Fibroblast of lung (primary cell): ENCODE measurements around the gene KCNJ14. TPM values are rescaled to one million over a fixed set of nuclear protein-coding genes. Genes with fewer than 3 reads are reported as not detected.

ENCODE experiments used
- DNase-seq, 2 donors: peaks; one replicate each; pipeline versions ENCODE4 v3.0.0 to v3.0.0-alpha.2; 2010; ENCODE audit warnings: low read depth in 2 of 2
- H2AFZ ChIP-seq: 2 replicates; pipeline ENCODE4 v1.5.1; 2012; ENCODE audit warnings: low read length, control low read depth, inconsistent platforms
- H3K27ac ChIP-seq: 2 replicates; pipeline ENCODE4 v1.5.1; 2011; ENCODE audit warnings: low read length, control low read depth; ENCODE audit not compliant: insufficient read depth
- H3K27me3 ChIP-seq: 2 replicates; pipeline ENCODE4 v1.5.1; 2011; ENCODE audit warnings: mild to moderate bottlenecking, low read length; ENCODE audit not compliant: control insufficient read depth, insufficient read depth
- H3K36me3 ChIP-seq: 2 replicates; pipeline ENCODE4 v1.5.1; 2011; ENCODE audit warnings: low read length; ENCODE audit not compliant: control insufficient read depth, insufficient read depth
- H3K4me1 ChIP-seq: 2 replicates; pipeline ENCODE4 v1.5.1; 2011; ENCODE audit warnings: low read length; ENCODE audit not compliant: control insufficient read depth, insufficient read depth; ENCODE audit errors: extremely low read depth
- H3K4me2 ChIP-seq: 2 replicates; pipeline ENCODE4 v1.5.1; 2011; ENCODE audit warnings: low read length, control low read depth; ENCODE audit not compliant: insufficient read depth; ENCODE audit errors: extremely low read depth
- H3K4me3 ChIP-seq, 4 experiments: fragments of 200-600 bp in 1 of 4; sonication (generic) in 1 of 4; replicated peaks in 1 of 4; 2 replicates each; pipeline ENCODE4 v1.5.1; 2011 to 2016; ENCODE audit warnings: low read length in 4 of 4, low read depth in 3 of 4, mild to moderate bottlenecking in 3 of 4, control low read depth in 2 of 4, inconsistent platforms in 1 of 4, mixed read lengths in 1 of 4; ENCODE audit not compliant: insufficient read depth in 1 of 4; ENCODE audit errors: control extremely low read depth in 1 of 4
- H3K79me2 ChIP-seq: 2 replicates; pipeline ENCODE4 v1.5.1; 2012; ENCODE audit warnings: mild to moderate bottlenecking, low read length, inconsistent platforms; ENCODE audit not compliant: control insufficient read depth, insufficient read depth
- H3K9ac ChIP-seq: 2 replicates; pipeline ENCODE4 v1.5.1; 2011; ENCODE audit warnings: mild to moderate bottlenecking, low read length, control low read depth; ENCODE audit not compliant: insufficient read depth
- H3K9me3 ChIP-seq: 2 replicates; pipeline ENCODE4 v1.5.1; 2012; ENCODE audit warnings: low read depth, low read length; ENCODE audit not compliant: control insufficient read depth, insufficient read depth
- H4K20me1 ChIP-seq: 2 replicates; pipeline ENCODE4 v1.5.1; 2011; ENCODE audit warnings: low read length; ENCODE audit not compliant: control insufficient read depth, insufficient read depth; ENCODE audit errors: extremely low read depth
- EZH2 ChIP-seq: IDR thresholded peaks from 2 replicates; pipeline ENCODE4 v1.5.1; 2012; ENCODE audit warnings: low read length, control low read depth, mild to moderate bottlenecking; ENCODE audit errors: missing control alignments
- polyA plus RNA-seq, 2 donors: library from polyadenylated mRNA; depleted of rRNA in 1 of 2; stranded (reverse) in 1 of 2; unstranded in 1 of 2; fragments of >200 nt; gene quantifications; 2 replicates each; pipeline ENCODE4 v1.2.1, GENCODE V29; 2011 to 2012; ENCODE audit warnings: missing spikeins in 1 of 2
- total RNA-seq: library from RNA; depleted of rRNA; stranded (reverse); fragments of >200 nt; gene quantifications from 2 replicates; pipeline ENCODE4 v1.2.1, GENCODE V29; 2014
- TF ChIP-seq, protein P1 (sequence below), 2 donors: IDR thresholded peaks in 1 of 2; conservative IDR thresholded peaks in 1 of 2; 1 replicate in 1 of 2; 2 replicates in 1 of 2; pipeline ENCODE4 v1.5.1; 2011 to 2012; ENCODE audit warnings: low read length in 2 of 2, control low read depth in 1 of 2, inconsistent platforms in 1 of 2, low read depth in 1 of 2, mild to moderate bottlenecking in 1 of 2

The KCNJ14 gene
- total and polyA plus RNA-seq, 2 donors (not counting 1 experiment from before 2014, with no cell fraction given): 0.15 to 0.50 TPM

DNA sequence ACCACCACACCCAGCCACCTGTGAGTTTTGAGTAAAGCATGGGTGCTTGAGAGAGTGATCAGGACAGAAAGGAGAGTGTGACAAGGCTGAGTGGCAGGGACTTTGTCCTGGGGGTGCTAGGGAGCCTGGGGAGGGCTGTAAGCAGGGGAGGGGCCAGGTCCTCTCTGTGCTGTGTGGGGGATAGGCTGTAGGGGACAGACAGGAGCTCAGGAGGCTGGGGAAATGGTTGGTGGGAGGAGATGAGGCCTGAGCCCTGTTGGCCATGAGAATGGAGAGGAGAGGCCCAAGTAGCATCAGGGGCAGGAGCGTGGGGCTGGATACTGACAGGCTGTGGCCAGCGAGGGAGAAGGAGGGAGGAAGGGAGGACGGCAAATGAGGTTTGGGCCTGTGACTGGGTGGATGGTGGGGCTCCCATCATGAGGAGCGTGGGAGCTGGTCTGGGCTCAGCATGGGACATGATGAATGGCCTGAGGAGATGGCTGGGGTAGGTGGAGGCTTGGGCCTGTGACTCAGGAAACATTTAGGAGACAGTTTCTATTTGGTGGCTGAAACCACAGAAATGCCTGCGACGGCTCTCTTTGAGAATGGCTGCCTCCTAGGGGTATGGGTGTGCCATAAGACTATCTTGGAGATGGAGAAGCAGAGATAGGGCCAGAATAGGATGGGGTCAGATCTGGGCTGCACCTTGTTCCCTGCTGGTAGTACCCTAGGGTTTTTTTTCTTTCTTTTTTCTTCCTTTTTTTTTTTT lies 36.9 kb upstream of the KCNJ14 start:
- TF ChIP-seq EZH2: no peak
- TF ChIP-seq, protein P1, sequence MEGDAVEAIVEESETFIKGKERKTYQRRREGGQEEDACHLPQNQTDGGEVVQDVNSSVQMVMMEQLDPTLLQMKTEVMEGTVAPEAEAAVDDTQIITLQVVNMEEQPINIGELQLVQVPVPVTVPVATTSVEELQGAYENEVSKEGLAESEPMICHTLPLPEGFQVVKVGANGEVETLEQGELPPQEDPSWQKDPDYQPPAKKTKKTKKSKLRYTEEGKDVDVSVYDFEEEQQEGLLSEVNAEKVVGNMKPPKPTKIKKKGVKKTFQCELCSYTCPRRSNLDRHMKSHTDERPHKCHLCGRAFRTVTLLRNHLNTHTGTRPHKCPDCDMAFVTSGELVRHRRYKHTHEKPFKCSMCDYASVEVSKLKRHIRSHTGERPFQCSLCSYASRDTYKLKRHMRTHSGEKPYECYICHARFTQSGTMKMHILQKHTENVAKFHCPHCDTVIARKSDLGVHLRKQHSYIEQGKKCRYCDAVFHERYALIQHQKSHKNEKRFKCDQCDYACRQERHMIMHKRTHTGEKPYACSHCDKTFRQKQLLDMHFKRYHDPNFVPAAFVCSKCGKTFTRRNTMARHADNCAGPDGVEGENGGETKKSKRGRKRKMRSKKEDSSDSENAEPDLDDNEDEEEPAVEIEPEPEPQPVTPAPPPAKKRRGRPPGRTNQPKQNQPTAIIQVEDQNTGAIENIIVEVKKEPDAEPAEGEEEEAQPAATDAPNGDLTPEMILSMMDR (conservative IDR thresholded peaks at IDR 0.05 in 1 of 2, IDR thresholded peaks at IDR 0.05 in 1 of 2; ENCODE audit: low read depth in 1 of 2, low read length in 2 of 2): peak in 1 of 2 donors; percentile 7
- peak in 1 of 2 donors; percentile 69 for DNase-seq
- Histone ChIP-seq H3K4me3 (no peak overlapping the region), H3K9ac (no peak overlapping the region), H3K27ac (no peak overlapping the region), H3K4me2 (no peak overlapping the region), H2AFZ (no peak overlapping the region), H3K79me2 (no peaks in the 10 kb centered on the region), H3K4me1 (peaks cover 6% of the 10 kb centered on the region), H3K27me3 (no peaks in the 10 kb centered on the region), H3K36me3 (no peaks in the 10 kb centered on the region), H4K20me1 (no peaks in the 10 kb centered on the region), H3K9me3 (no peaks in the 10 kb centered on the region)

DNA sequence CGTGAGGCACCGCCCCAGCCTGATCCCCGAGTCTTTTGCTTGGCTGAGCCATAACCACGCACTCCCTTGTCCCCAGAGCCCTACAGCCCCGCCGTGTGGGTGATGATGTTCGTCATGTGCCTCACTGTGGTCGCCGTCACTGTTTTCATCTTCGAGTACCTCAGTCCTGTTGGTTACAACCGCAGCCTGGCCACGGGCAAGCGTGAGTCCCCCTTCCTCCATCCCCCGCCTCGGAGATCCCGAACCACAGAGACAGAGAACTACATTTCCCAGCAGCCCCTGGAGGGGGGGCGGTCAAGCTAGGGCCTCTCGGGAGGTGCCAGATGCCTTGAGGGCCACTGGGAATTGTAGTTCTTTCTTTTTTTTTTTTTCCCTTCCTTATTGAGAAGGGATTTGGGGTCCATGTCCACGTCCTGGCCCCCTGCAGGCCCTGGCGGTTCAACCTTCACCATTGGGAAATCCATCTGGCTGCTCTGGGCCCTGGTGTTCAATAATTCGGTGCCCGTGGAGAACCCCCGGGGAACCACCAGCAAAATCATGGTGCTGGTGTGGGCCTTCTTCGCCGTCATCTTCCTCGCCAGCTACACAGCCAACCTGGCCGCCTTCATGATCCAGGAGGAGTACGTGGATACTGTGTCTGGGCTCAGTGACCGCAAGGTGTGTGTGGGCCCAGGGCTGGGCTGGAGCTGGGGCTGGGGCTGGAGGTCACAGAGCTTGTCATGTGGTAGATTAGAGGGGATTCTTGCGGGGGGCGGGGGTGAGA lies 36.0 kb upstream of the KCNJ14 start:
- H3K4me1 ChIP-seq: peaks cover under 1% of the 10 kb centered on the region
- no peak overlapping the region for H3K27ac ChIP-seq
- H3K9me3 ChIP-seq: no peaks in the 10 kb centered on the region
- no peaks in the 10 kb centered on the region for H4K20me1 ChIP-seq
- peak; percentile 42 to 51 for DNase-seq
- no peaks in the 10 kb centered on the region for H3K27me3 ChIP-seq
- no peak overlapping the region for H2AFZ ChIP-seq
- H3K4me3 ChIP-seq: no peak overlapping the region
- no peak overlapping the region for H3K9ac ChIP-seq
- TF ChIP-seq, protein P1 (conservative IDR thresholded peaks at IDR 0.05 in 1 of 2, IDR thresholded peaks at IDR 0.05 in 1 of 2; ENCODE audit: low read depth in 1 of 2, low read length in 2 of 2): no peak
- TF ChIP-seq EZH2: no peak
- H3K79me2 ChIP-seq: no peaks in the 10 kb centered on the region
- H3K36me3 ChIP-seq: no peaks in the 10 kb centered on the region
- H3K4me2 ChIP-seq: no peak overlapping the region

DNA sequence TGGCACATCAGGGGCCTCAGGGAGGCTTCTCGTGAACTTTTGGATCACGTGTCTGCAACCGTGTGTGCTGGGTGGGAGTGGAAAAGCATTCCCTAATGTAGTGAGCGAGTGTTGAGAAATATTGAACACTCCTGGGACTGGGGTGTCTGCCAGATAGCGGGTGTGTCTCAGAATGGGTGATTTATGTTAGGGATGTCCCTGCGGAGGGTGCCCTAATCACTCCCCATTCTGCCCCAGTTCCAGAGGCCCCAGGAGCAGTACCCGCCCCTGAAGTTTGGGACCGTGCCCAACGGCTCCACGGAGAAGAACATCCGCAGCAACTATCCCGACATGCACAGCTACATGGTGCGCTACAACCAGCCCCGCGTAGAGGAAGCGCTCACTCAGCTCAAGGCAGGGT lies 33.8 kb upstream of the KCNJ14 start:
- no peaks in the 10 kb centered on the region for H3K27me3 ChIP-seq
- no peak for DNase-seq
- no peaks in the 10 kb centered on the region for H3K36me3 ChIP-seq
- TF ChIP-seq, protein P1 (conservative IDR thresholded peaks at IDR 0.05 in 1 of 2, IDR thresholded peaks at IDR 0.05 in 1 of 2; ENCODE audit: low read depth in 1 of 2, low read length in 2 of 2): no peak
- TF ChIP-seq EZH2: no peak
- no peaks in the 10 kb centered on the region for H4K20me1 ChIP-seq
- H3K9ac ChIP-seq: no peak overlapping the region
- H3K4me3 ChIP-seq: no peak overlapping the region
- no peaks in the 10 kb centered on the region for H3K9me3 ChIP-seq
- no peak overlapping the region for H3K27ac ChIP-seq
- no peak overlapping the region for H3K4me2 ChIP-seq
- no peak overlapping the region for H2AFZ ChIP-seq
- no peaks in the 10 kb centered on the region for H3K4me1 ChIP-seq
- no peaks in the 10 kb centered on the region for H3K79me2 ChIP-seq
